ENCODE measurements around the gene SH2D6.

GRCh38 chr2:85457877-85458316 lies 39.4 kb downstream of the SH2D6 start:
- TF ChIP-seq MEF2A (IDR thresholded peaks at IDR 0.05; ENCODE audit: borderline replicate concordance, low read depth) (no peak), USF1 (IDR thresholded peaks at IDR 0.05; ENCODE audit: borderline replicate concordance, low read depth) (no peak), TEAD4 (IDR thresholded peaks at IDR 0.05; ENCODE audit: borderline replicate concordance, insufficient read depth) (no peak), RAD21 (IDR thresholded peaks at IDR 0.05; ENCODE audit: low read length) (no peak), CTCF (IDR thresholded peaks at IDR 0.05) (no peak), USF2 (IDR thresholded peaks at IDR 0.05; ENCODE audit: borderline replicate concordance, low read depth, low read length) (no peak), GABPA (IDR thresholded peaks at IDR 0.05; ENCODE audit: low read depth) (no peak), JUND (IDR thresholded peaks at IDR 0.05) (no peak)

All from SK-N-SH (cell line).